ENCODE results near the gene B4GALNT3.
"Not testable (repeated sequence)": the region's sequence is repeated elsewhere in the genome, so short reads cannot be mapped to it uniquely, and the experiment has no call there.

B4GALNT3 gene

DNA sequence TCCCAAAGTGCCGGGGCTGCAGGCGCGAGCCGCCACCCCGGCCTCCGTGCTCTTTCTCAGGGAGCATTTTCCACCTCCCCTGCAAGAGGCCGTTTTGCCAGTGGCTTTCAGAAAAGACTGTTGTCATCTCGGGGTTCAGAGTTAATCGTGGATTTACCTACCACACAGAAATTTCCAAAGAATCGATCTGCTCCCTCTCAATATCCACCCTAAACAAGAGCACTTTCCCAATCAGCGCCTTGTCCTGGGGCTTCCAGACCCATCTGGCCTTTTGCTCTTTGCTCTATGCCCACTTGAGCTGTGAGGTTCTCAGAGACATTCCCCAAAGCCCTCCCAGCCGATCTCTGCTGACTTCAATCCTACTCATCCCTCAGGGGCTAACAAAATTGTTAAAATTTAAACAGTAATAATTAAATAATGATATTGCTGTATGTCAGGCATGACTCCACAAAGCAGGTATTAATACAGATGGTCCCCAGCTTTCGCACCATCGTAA lies 116.9 kb downstream of the B4GALNT3 start:
- DNase-seq (ENCODE audit: low spot score in 2 of 2), result no peak
- Mint-ChIP-seq H3K4me3 (peak overlapping the region; percentile 50), H3K36me3 (no peaks in the 10 kb centered on the region), H3K9me3 (no peaks in the 10 kb centered on the region), H3K27ac (peak overlapping the region; percentile 76), H3K4me1 (peaks cover 41% of the 10 kb centered on the region)
- no peak for ATAC-seq

DNA sequence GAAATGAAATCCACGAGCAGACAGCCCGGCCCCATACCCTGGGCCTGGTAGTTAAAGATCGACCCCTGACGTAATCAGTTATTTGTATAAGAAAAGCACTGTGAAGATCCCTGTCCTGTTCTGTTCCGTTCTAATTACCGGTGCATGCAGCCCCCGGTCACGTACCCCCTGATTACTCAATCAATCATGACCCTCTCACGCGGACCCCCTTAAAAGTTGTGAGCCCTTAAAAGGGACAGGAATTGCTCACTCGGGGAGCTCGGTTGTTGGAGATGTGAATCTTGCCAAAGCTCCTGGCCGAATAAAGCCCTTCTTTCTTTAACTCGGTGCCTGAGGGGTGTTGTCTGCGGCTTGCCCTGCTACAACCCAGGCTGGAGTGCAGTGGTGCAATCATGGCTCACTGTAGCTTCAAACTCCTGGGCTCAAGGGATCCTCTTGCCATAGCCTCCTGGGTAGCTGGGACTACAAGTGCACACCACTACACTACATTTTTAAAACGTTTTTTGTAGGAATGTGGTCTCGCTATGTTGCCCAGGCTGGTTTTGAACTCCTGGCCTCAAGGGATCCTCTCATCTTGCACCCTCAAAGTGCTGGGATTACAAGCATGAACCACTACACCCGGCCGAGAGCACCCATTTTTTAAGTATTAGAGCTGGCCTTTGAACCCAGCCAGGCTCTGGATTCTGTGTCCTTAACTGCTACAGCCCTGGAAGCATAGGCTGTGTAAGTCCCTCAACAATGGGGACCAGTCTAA lies 118.4 kb downstream of the B4GALNT3 start:
- H3K4me3 Mint-ChIP-seq; ATAC-seq; H3K36me3 Mint-ChIP-seq; DNase-seq (ENCODE audit: low spot score in 2 of 2); H3K9me3 Mint-ChIP-seq; H3K27ac Mint-ChIP-seq: not testable (repeated sequence)
- peaks cover 32% of the 10 kb centered on the region for H3K4me1 Mint-ChIP-seq

DNA sequence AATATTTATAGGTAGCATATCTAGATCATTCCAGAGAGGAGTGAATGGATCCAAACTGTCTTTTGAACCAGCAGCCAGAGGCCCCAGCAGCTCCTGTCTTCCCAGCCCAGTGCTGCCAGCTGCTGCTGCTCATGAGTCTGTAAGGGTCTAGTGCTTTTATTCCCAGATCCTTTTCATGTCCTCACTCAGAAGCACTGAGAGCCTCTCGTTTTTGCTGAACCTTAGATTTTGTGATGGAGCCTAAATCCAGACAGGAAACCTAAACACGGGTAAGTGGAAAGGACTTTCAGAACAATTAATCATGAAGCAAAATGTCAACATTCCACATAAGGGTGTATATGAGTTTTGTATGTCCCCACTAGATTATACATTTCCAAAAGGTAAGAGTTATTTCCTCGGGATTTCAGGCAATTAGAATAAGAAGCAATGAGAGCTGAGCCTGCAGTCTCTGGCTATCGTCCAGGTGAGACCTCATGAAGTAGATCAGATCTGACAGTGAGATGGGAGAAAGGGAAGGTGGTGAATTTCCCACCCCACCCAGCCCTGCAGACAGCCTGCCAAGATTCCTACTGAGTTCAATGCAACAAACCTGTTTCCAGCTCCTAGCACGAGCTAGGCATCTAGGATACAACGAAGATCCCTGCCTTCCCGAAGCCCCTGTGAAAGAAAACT lies 119.1 kb downstream of the B4GALNT3 start:
- ATAC-seq, result no peak
- Mint-ChIP-seq H3K4me3 (no peak overlapping the region), H3K27ac (no peak overlapping the region), H3K36me3 (no peaks in the 10 kb centered on the region), H3K4me1 (peaks cover 32% of the 10 kb centered on the region), H3K9me3 (no peaks in the 10 kb centered on the region)
- DNase-seq (ENCODE audit: low spot score in 2 of 2), result no peak

DNA sequence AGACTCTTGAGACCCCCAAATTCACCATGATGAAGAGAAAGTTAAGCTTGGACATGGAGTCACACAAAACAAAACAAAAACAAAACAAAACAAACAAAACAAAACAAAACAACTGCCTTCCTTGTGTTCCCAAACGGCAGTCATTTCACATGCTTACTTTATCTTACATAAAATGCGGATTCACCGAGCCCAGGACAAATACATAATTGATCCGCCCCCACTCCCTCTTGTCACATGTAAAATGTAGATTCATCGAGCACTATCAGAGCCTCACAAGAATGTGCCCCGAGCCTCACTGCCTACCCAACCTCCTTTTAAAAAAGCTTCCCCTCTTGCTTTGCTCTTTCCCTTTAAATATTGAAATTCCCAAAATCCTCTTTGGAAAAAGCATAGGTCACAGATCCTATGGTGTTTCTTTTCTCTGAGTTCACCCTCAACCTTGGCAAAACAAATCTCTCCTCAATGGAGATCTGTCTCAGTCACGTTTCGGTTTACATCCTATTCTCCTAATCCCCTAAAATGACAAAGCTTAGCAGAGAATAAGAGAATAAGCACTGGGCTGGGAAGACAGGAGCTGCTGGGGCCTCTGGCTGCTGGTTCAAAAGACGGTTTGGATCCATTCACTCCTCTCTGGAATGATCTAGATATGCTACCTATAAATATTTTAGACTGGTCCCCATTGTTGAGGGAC lies 119.8 kb downstream of the B4GALNT3 start:
- Mint-ChIP-seq H3K4me1 (peaks cover 30% of the 10 kb centered on the region), H3K9me3 (no peaks in the 10 kb centered on the region), H3K36me3 (no peaks in the 10 kb centered on the region), H3K27ac (no peak overlapping the region), H3K4me3 (no peak overlapping the region)
- ATAC-seq (no peak), DNase-seq (ENCODE audit: low spot score in 2 of 2) (no peak)

DNA sequence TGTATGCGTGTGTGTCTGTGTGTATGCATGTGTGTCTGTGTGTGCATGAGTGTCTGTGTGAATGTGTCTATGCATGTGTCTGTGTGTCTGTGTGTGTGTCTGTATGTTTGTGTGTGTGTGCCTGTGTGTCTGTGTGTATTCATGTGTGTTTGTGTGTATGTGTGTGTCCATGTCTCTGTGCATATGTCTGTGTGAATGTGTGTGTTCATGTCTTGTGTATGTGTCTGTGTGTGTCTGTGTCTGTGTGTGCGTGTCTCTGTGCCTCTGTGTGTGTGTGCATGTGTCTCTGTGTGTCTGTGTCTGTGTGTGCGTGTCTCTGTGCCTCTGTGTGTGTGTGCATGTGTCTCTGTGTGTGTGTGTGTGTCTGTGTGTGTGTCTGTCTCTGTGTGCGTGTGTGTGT lies 121.1 kb downstream of the B4GALNT3 start:
- ATAC-seq, result no peak
- no peak for DNase-seq (ENCODE audit: low spot score in 2 of 2)
- no peak overlapping the region for H3K27ac Mint-ChIP-seq
- no peaks in the 10 kb centered on the region for H3K9me3 Mint-ChIP-seq
- H3K4me1 Mint-ChIP-seq, result peaks cover 17% of the 10 kb centered on the region
- H3K4me3 Mint-ChIP-seq, result no peak overlapping the region
- no peaks in the 10 kb centered on the region for H3K36me3 Mint-ChIP-seq

DNA sequence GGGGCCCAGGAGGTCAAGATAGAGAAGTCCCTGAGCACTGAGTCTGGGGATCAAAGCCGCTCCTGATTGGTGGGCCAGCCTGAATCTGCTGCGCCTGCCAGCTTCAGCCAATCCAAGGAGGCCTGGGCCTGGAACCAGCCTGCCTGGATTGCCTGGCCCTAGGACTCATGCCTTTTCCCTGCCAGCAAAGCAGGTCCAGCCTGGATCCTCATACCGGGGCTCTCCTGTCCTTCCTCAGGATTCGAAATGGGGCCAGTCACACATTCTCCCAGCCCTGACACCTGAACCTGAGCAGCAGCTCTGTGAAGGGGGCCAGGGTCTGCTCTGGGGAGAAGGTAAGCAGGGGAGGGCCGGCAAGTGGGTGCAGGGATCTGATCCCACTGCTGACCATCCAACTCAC lies 121.6 kb downstream of the B4GALNT3 start:
- Mint-ChIP-seq H3K36me3 (no peaks in the 10 kb centered on the region), H3K4me1 (peaks cover 12% of the 10 kb centered on the region), H3K27ac (no peak overlapping the region), H3K4me3 (no peak overlapping the region), H3K9me3 (no peaks in the 10 kb centered on the region)
- ATAC-seq, result no peak
- DNase-seq (ENCODE audit: low spot score in 2 of 2), result no peak

DNA sequence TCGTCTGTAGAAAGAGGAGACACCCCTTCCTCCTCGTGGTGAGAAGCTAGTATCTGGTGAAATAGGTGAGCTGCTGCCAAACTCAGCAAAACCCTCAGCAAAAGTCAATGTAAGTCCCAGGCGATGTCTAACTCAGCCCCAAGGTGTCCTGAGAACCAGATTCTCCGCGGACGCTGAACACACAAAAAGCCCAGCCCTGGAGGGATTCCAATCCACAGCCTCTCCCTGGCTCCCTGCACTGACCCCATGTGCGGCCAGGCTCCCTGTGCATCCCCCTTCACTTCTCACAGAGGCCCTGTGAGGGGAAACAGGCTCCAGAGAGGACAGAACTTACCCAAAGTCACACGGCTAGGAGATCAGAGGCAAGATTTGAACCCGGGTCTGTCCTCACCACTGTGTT lies 122.0 kb downstream of the B4GALNT3 start:
- DNase-seq (ENCODE audit: low spot score in 2 of 2), result no peak
- Mint-ChIP-seq H3K4me1 (peaks cover 8% of the 10 kb centered on the region), H3K36me3 (no peaks in the 10 kb centered on the region), H3K4me3 (no peak overlapping the region), H3K27ac (no peak overlapping the region), H3K9me3 (no peaks in the 10 kb centered on the region)
- ATAC-seq, result no peak

DNA sequence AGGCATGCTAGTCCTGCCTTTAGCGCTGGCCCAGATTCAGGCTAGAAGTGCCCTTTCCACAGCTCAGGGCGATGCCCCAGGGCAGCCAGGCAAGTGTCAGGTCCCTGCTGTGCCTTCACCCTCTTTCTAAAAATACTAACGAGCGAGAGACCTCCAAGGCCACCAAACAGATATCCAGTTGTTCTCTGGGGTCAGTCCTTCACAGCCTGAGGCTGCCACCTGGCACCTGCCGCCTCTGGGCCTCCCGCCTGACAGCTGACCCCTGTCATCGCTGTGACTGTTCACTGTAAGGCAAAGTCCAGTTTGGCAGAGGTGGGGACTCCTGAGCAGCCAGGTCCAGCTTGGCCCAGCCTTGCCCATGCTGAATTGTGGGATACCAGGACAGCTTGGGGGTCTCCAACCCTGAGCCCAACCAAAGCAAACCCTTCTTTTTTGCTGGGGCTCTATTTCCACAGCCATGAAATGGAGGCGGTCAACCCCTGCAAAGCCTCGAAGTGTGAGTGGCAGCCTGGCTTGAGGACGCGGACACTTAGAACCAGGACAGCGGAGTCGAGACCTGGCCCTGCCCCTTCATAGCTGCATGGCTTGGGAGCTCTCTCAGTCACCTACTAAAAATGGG lies 123.6 kb downstream of the B4GALNT3 start:
- Mint-ChIP-seq H3K36me3 (no peaks in the 10 kb centered on the region), H3K27ac (no peak overlapping the region), H3K4me3 (no peak overlapping the region), H3K9me3 (no peaks in the 10 kb centered on the region), H3K4me1 (peaks cover 6% of the 10 kb centered on the region)
- no peak for DNase-seq (ENCODE audit: low spot score in 2 of 2)
- no peak for ATAC-seq

DNA sequence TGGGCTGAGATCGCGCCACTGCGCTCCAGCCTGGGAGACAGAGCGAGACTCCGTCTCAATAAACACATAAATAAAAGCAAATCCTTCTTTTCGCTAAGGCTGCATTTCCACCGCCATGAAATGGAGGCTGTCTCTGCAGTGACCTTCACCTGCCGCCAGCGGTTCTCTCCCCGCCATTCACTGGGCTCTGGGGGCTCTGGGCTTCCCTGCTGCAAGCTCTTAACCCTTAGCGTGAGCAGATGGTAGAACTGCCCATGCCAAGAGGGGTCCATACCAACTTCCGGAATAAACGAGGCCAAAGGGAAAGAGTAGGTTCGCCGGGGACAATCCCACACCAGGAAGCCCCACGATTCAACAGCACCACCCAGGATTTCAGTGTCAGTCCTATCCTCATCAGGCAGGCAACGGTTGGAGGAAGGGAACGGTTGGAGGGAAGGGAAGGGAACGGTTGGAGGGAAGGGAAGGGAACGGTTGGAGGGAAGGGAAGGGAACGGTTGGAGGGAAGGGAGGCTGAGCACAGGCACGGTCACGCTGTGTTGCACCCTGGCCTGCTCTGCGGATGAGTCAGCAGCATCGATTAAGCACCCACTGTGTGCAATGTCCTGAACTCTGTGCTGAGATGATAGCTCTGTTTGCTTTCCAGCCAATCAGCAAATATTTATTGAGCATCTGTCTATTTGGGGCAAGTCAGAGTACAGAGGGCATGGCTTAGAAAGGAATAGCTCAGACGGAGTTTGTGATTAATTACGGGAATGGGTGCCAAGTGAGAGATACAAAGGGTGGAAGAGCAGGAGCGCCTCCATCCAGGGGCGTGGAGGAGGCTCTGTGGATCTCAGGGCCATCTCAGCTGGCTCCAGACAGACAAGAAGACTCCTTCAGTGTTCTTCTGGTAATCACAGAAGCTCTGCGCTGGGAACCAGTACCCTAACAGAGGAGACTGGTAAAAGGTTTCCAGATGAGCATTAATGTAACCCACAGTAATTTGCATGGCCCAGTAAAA lies 125.6 kb downstream of the B4GALNT3 start:
- no peaks in the 10 kb centered on the region for H3K36me3 Mint-ChIP-seq
- H3K4me3 Mint-ChIP-seq, result no peak overlapping the region
- no peaks in the 10 kb centered on the region for H3K9me3 Mint-ChIP-seq
- no peak for ATAC-seq
- peak overlapping the region; percentile 60 for H3K27ac Mint-ChIP-seq
- H3K4me1 Mint-ChIP-seq, result peaks cover 6% of the 10 kb centered on the region
- DNase-seq (ENCODE audit: low spot score in 2 of 2), result no peak

DNA sequence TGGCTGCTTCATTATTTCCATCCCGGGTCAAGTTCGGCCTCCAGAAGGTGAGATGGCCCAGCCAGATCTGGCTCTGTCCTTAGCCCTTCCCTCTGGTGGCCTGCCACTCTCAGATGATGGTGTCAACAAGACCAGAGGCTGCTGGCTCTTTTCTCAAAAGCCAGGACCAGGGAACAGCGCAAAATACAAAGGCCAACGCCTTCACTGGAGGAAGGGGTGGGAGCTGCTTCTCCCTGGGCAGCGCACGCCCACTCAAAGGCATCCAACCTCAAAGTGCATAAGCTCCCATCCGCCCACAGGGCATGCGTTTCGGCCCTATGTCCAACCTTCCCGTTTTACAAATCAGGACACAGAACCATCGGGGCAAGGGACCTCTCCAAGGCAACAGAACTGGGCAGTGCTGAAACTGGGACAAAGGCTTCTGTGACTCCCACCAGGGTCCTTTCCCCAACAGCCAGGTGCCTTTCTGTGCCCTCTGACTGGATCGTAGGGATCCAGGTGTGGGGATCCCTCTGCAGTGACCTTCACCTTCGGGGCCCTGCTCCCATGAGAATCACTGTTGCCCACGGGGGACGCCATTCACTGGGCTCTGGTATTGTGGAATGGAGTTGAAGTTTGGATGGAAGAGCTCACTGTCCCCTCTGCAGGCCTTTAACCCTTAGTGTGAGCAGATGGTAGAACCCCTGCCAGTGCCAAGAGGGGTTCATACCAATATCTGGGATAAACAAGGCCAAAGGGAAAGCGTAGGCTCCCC lies 126.8 kb downstream of the B4GALNT3 start:
- Mint-ChIP-seq H3K4me1 (no peaks in the 10 kb centered on the region), H3K36me3 (no peaks in the 10 kb centered on the region), H3K4me3 (no peak overlapping the region), H3K27ac (peak overlapping the region; percentile 29), H3K9me3 (no peaks in the 10 kb centered on the region)
- no peak for DNase-seq (ENCODE audit: low spot score in 2 of 2)
- no peak for ATAC-seq

DNA sequence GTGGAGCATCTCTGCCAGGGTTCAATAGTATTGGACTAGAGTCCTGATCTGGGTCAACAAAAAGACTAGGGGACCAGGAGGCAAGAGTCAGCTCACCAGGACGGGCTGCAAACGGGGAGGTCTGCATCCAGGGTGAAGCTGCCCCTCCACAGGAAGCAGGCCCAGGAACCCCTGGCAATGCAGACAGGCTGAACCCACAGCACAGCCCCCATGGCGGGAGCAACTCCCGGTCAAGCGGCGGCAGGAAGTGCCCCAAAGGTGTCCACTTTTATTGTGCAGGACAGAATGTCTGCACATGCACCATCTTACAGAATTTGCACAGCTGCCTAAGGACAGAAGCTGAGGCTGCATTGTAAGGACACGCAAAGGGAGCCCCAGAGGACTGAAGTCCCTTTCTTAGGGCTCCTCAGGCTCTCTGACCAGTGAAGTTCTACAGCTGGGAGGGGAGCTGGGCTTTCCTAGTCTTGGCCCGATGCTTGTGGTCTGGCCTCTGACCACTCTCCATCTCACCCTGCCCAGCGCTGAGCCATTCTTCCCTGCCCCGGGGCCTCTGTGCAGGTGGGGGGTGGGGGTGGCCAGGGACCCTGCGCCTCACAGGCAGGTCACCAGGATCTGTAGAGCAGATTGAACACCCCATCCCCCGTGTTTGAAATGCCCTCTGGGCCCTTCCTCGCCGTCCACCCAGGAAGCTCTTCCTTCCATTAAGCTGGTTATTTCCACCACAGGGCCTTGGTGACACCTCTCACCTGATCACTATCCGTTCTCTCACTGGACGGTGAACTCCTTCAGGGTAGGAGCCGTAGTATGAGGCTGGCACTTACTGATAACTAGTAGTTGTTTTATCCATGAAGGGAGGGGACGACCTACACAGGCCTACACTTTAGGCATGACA lies 127.6 kb downstream of the B4GALNT3 start:
- Mint-ChIP-seq H3K27ac (peak overlapping the region; percentile 32), H3K9me3 (no peaks in the 10 kb centered on the region), H3K36me3 (no peaks in the 10 kb centered on the region), H3K4me1 (no peaks in the 10 kb centered on the region), H3K4me3 (no peak overlapping the region)
- DNase-seq (ENCODE audit: low spot score in 2 of 2) (no peak), ATAC-seq (no peak)

DNA sequence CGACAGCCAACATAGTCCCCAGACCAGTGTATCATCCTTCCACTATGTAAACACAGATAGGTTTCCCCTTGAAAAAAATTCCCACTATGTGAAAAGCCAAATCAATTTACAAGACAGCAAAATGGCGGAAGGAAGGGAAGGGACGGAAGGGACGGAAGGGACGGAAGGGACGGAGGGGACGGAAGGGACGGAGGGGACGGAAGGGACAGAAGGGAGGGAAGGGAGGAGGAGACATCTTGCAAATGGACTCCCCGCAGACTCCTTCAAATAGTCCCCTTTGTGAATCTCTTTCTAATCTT lies 128.2 kb downstream of the B4GALNT3 start:
- Mint-ChIP-seq H3K36me3 (no peaks in the 10 kb centered on the region), H3K27ac (peak overlapping the region; percentile 32), H3K4me1 (no peaks in the 10 kb centered on the region), H3K4me3 (no peak overlapping the region), H3K9me3 (no peaks in the 10 kb centered on the region)
- DNase-seq (ENCODE audit: low spot score in 2 of 2) (no peak), ATAC-seq (no peak)

DNA sequence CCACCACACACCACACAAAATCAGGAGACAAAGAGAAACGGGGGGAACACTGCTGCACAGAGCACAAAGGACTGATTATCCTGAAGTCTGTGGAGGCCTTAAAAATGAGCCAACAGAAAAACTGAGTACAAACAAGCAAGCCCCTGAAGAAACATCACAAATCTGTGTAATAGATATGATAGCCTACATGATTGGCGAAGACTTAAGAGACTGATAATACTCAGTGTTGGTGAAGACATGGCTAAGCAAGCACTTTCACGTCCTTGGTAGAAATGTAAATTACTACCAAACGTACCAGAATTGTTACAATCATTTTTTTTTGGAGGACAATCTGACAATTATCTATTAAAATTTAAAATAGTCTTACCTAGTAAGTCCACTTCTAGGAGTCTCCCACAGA lies 128.9 kb downstream of the B4GALNT3 start:
- Mint-ChIP-seq H3K27ac (no peak overlapping the region), H3K36me3 (no peaks in the 10 kb centered on the region), H3K4me1 (no peaks in the 10 kb centered on the region), H3K4me3 (no peak overlapping the region), H3K9me3 (no peaks in the 10 kb centered on the region)
- ATAC-seq (no peak), DNase-seq (ENCODE audit: low spot score in 2 of 2) (no peak)
